ENCODE measurements around the gene CCDC57. TPM values are rescaled to one million over a fixed set of nuclear protein-coding genes. Genes with fewer than 3 reads are reported as not detected.
A peak's percentile ranks its signal among the peaks of the same experiment; 100 is the strongest.

The CCDC57 gene
- total RNA-seq, 2 experiments from 2014 or later = 49.8 to 54.9 TPM

DNA sequence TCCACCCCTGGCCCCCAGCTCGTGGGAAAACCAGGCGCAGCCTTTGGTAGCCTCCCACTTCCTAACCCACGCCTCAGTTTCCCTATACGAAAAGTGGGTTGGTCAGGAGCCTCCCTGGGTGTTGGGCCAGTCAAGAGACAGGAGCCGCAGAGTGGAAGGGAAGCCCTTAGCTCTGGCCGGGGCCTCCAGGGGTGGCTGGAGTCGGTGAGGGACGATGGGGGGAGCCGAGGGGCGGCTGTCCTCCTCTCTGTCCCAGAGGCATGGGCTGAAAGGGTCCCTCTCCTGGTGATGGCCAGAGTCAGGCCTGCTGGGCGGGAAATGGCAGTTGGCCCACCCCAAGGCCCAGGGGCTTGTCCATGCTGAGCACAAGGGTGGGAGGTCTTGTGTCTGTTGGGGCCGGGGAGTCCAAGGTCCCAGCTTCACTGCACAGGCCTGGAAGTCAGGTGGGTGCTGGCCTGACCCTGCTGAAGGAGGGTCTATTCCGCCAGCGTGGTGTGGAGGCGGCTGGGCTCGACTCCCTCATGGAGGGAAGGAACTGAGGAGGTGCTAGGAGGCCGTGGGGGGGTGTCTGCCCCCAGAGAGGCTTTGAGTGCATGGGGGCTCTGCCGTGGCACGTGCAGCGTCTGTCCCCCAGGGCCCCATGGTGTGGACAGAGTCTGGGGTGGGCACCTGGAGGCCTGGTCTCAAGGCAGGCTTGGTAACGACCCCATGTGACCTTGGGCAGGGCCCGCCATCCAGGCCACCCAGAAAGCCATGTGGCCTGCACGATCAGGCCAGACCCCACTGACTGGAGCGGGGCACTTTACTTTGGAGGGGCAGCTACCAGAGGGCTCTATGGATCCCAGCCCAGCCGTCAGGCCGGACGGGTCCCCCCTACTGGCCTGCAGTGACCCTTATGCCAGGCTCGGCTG is 17.3 kb upstream of the CCDC57 start:
- Mint-ChIP-seq H3K27me3 (no peaks in the 10 kb centered on the region), H3K36me3 (ENCODE audit: low read depth) (peaks cover 12% of the 10 kb centered on the region), H3K9me3 (no peaks in the 10 kb centered on the region), H3K4me1 (peaks cover 27% of the 10 kb centered on the region), H3K4me3 (peak overlapping the region; percentile 91), H3K27ac (peak overlapping the region; percentile 81)
- POLR2A ChIA-PET = interaction anchor here (0.8 to 2.9 kb wide), 16 partner anchors 9 to 313 kb away, joined by 3 to 27 read pairs (median 5); partner anchors contain the start of genes CCDC57, CSNK1D and FASN
- peak; percentile 21 for DNase-seq
- CTCF ChIA-PET = interaction anchor here (1.6 to 2.5 kb wide), 2 partner anchors 24 to 30 kb away, joined by 7 to 11 read pairs; no protein-coding TSS in a partner anchor

DNA sequence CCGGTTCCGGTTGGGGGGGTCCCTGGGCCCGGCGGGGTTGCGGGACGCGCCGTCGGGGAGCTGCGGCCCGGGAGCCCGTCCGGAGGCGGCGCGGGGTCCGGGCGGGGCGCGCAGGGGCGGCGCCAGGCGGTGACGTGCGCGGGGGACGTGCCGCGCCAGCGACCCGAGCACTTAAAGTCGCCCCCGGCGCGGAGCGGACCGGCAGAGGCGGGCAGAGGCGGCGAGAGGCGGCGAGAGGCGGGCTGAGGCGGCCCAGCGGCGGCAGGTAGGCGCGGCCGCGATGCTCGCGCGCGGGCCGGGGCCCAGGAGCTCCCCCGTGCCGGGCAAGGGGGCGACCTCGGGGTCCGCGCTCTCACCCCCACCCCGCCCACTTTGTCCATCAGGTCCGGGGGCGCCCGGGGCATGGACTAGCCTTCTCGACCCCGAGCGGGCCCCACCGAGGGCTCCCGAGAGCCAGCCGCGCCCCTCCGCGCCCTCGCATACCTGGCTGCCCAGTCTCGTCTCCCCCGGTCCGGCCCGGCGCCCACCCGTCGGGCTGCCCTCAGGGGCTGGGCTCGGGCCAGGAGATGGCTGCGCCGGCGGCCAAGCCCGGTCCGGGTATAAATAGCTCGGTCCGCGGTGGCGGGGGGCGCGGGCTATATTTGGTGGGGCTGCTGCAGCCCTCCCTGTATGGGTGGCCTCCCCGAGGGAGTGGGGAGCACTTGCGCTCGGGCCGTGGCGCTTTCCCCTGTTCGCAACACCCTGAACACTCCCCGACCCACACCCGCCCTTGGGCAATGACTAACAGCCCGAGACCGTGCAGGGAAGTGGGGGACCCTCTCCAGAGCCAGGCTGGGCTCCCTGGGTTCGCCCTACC is 16.4 kb upstream of the CCDC57 start, which contains the start of gene SLC16A3:
Gene SLC16A3, plus strand, starts transcription at position 201 of the 856 bp plus-strand sequence. CDS start 6,967 bp downstream, outside the sequence.
- H3K27me3 Mint-ChIP-seq = no peaks in the 10 kb centered on the region
- DNase-seq = peak; percentile 76

GRCh38 chr17:82228278-82228841 is 15.7 kb upstream of the CCDC57 start:
- Mint-ChIP-seq H3K4me1 (peaks cover 18% of the 10 kb centered on the region), H3K4me3 (peak overlapping the region; percentile 84), H3K36me3 (ENCODE audit: low read depth) (peaks cover 9% of the 10 kb centered on the region), H3K27ac (peak overlapping the region; percentile 90), H3K27me3 (no peaks in the 10 kb centered on the region), H3K9me3 (no peaks in the 10 kb centered on the region)
- peak; percentile 82 for DNase-seq
- ChIA-PET POLR2A (interaction anchor here (0.6 to 2.9 kb wide), 27 partner anchors 8 to 525 kb away, joined by 3 to 27 read pairs (median 4); partner anchors contain the start of genes CCDC57, CENPX, CSNK1D and FASN), CTCF (interaction anchor here (1.2 to 2.5 kb wide), 3 partner anchors 22 to 28 kb away, joined by 3 to 11 read pairs (median 7); no protein-coding TSS in a partner anchor)

More for the DNA sequence above, 16.4 kb upstream of the CCDC57 start, which contains the start of gene SLC16A3:
- H3K27ac Mint-ChIP-seq = peak within 1 kb of the TSS; percentile 90
- ChIA-PET POLR2A (interaction anchor here (0.8 to 2.9 kb wide), 30 partner anchors 8 to 526 kb away, joined by 3 to 27 read pairs (median 4); partner anchors contain the start of genes CCDC57, CENPX, CSNK1D and FASN), CTCF (interaction anchor here (1.2 to 2.5 kb wide), 3 partner anchors 23 to 29 kb away, joined by 3 to 11 read pairs (median 7); no protein-coding TSS in a partner anchor)
- H3K9me3 Mint-ChIP-seq = no peaks in the 10 kb centered on the region
- peaks cover 12% of the 10 kb centered on the region for H3K36me3 Mint-ChIP-seq (ENCODE audit: low read depth)
- H3K4me3 Mint-ChIP-seq = peak within 1 kb of the TSS; percentile 91
- peaks cover 21% of the 10 kb centered on the region for H3K4me1 Mint-ChIP-seq

DNA sequence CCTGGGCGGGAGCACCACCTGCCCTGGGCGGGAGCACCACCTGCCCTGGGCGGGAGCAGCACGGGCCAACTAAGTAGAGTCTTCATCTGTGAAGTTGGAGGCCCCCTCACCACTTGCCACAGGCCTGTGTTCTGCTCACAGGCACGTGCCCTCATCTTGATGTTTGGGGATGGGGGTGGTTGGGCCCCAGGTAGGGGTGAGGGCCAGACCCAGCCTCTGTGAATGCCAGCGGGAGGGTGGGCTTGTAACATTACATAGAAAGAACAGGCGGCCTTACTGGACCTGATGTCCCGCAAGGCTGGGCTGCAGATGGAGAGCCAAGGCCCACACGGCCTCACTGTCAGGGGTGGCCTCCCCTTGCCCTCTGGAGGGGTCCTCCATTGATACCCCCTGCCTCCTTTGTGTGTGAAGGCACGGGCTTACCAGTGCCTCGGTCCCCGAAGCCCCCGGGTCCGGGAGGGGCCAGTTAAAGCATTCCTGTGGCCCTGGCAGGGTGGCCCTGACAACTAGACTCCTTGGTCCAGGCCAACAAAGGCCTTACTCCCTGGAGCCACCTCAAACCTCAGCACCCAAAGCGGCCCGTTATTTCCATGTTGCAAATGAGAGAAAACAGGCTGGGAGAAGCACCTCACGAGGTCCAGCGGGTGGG is 15.1 kb upstream of the CCDC57 start:
- peaks cover 17% of the 10 kb centered on the region for H3K4me1 Mint-ChIP-seq
- H3K4me3 Mint-ChIP-seq = peak overlapping the region; percentile 84

GRCh38 chr17:82226809-82227628 is 14.4 kb upstream of the CCDC57 start:
- CTCF ChIA-PET = no interaction called here

More for the DNA sequence above, 15.1 kb upstream of the CCDC57 start:
- Mint-ChIP-seq H3K9me3 (no peaks in the 10 kb centered on the region), H3K27ac (peak overlapping the region; percentile 90), H3K36me3 (ENCODE audit: low read depth) (peaks cover 8% of the 10 kb centered on the region), H3K27me3 (no peaks in the 10 kb centered on the region)
- ChIA-PET POLR2A (interaction anchor here (0.6 to 2.9 kb wide), 6 partner anchors 7 to 82 kb away, joined by 3 to 27 read pairs (median 12); partner anchors contain the start of gene CCDC57), CTCF (interaction anchor here (1.2 to 2.5 kb wide), 2 partner anchors 21 to 23 kb away, joined by 3 to 11 read pairs; no protein-coding TSS in a partner anchor)
- DNase-seq = no peak

DNA sequence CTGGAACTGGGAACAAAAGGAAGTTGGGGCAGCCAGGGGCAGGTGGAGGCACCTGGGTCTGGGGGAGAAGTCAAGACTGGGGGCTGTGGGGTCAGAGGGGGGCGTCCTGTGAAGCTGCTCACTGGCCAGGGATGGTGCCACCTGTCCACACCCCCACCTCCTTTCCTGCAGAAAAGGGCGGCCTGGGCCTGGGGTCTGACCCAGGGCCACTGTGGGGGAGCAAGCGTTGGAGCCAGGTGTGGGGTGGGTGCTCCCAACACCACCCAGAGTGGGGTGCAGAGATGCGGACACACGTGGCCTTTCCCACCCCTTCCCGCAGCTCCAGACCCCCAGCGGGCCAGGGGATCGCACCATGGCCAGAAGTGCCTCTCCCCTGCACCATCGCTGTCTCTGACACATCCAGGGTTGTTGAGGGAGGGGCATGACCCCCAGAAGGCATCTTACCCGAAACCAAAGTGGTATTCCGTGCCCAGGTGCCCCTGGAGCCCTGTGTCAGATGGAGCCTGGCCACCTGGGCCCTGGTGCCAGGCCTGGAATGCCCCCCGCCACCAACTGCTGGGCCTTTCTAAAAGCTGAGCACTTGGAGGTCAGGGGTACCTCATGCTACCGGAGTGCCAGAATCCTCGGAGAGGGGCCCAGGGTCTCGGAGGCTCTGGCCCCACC is 13.6 kb upstream of the CCDC57 start:
- Mint-ChIP-seq H3K36me3 (ENCODE audit: low read depth) (peaks cover 8% of the 10 kb centered on the region), H3K9me3 (no peaks in the 10 kb centered on the region), H3K4me1 (peaks cover 15% of the 10 kb centered on the region), H3K27ac (no peak overlapping the region), H3K27me3 (no peaks in the 10 kb centered on the region), H3K4me3 (no peak overlapping the region)
- ChIA-PET CTCF (no interaction called here), POLR2A (interaction anchor here (0.7 to 1.6 kb wide), 4 partner anchors 13 to 20 kb away, joined by 3 to 4 read pairs (median 3); partner anchors contain the start of gene CCDC57)
- DNase-seq = no peak

More at GRCh38 chr17:82226809-82227628, 14.4 kb upstream of the CCDC57 start:
- H3K4me1 Mint-ChIP-seq = peaks cover 15% of the 10 kb centered on the region
- H3K9me3 Mint-ChIP-seq = no peaks in the 10 kb centered on the region
- H3K27me3 Mint-ChIP-seq = no peaks in the 10 kb centered on the region
- no peak for DNase-seq
- peaks cover 8% of the 10 kb centered on the region for H3K36me3 Mint-ChIP-seq (ENCODE audit: low read depth)
- H3K4me3 Mint-ChIP-seq = peak overlapping the region; percentile 21
- POLR2A ChIA-PET = interaction anchor here (0.7 to 1.6 kb wide), 4 partner anchors 12 to 21 kb away, joined by 3 to 4 read pairs (median 3); partner anchors contain the start of gene CCDC57
- peak overlapping the region; percentile 90 for H3K27ac Mint-ChIP-seq

- Mint-ChIP-seq H3K27me3 (no peaks in the 10 kb centered on the region), H3K4me3 (no peak overlapping the region), H3K27ac (no peak overlapping the region), H3K4me1 (peaks cover 15% of the 10 kb centered on the region), H3K9me3 (no peaks in the 10 kb centered on the region), H3K36me3 (ENCODE audit: low read depth) (peaks cover 8% of the 10 kb centered on the region)
- DNase-seq = no peak
- POLR2A ChIA-PET = interaction anchor here (1.6 kb wide), 1 partner anchor 13 kb away, joined by 4 read pairs; no protein-coding TSS in a partner anchor
- CTCF ChIA-PET = no interaction called here
Observed at GRCh38 chr17:82225368-82226029, 12.9 kb upstream of the CCDC57 start.

GRCh38 chr17:82224666-82225065 is 12.0 kb upstream of the CCDC57 start:
- no peaks in the 10 kb centered on the region for H3K27me3 Mint-ChIP-seq
- peaks cover 3% of the 10 kb centered on the region for H3K36me3 Mint-ChIP-seq (ENCODE audit: low read depth)
- no peaks in the 10 kb centered on the region for H3K9me3 Mint-ChIP-seq
- H3K4me3 Mint-ChIP-seq = no peak overlapping the region
- ChIA-PET CTCF (no interaction called here), POLR2A (no interaction called here)
- H3K4me1 Mint-ChIP-seq = peaks cover 10% of the 10 kb centered on the region
- DNase-seq = no peak
- H3K27ac Mint-ChIP-seq = no peak overlapping the region

DNA sequence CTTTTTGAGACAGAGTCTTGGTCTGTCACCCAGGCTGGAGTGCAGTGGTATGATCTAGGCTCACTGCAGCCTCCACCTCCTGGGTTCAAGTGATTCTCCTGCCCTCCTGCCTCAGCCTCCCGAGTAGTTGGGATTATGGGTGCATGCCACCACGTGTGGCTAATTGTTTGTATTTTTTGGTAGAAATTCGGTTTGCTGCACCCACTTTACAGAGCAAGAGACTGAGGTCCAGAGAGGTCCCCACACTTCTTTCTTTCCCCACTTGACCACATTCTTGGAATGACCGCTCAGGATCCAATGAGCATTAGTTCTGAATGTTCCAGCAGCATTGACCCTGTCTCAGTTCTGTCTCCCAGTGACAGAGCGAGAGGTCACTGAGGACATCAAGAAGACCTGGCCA is 10.9 kb upstream of the CCDC57 start:
- H3K4me1 Mint-ChIP-seq = peaks cover 10% of the 10 kb centered on the region
- H3K9me3 Mint-ChIP-seq = no peaks in the 10 kb centered on the region
- no peaks in the 10 kb centered on the region for H3K36me3 Mint-ChIP-seq (ENCODE audit: low read depth)
- H3K27me3 Mint-ChIP-seq = no peaks in the 10 kb centered on the region
- ChIA-PET CTCF (no interaction called here), POLR2A (no interaction called here)
- DNase-seq = no peak
- H3K27ac Mint-ChIP-seq = no peak overlapping the region
- H3K4me3 Mint-ChIP-seq = no peak overlapping the region

DNA sequence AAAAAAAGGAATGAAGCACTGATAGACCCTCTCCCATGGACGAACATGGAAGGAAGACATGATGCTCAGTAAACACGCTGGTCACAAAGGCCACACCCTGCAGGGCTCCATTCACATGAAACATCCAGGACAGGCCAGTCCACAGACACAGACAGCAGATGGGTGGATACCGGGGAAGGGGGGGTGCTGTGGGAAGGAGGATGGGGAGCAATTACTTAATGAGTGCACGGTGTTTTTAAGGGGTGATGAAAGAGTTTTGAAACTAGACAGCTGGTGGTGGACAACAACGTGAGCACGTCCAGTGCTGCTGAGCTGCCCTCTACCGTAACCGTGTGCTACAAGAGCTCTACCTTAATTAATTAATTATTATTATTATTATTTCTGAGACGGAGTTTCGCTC is 10.2 kb upstream of the CCDC57 start:
- H3K27ac Mint-ChIP-seq = no peak overlapping the region
- H3K4me3 Mint-ChIP-seq = no peak overlapping the region
- no peaks in the 10 kb centered on the region for H3K9me3 Mint-ChIP-seq
- ChIA-PET CTCF (interaction anchor here (0.9 kb wide), 1 partner anchor 17 kb away, joined by 5 read pairs; no protein-coding TSS in a partner anchor), POLR2A (no interaction called here)
- no peaks in the 10 kb centered on the region for H3K27me3 Mint-ChIP-seq
- no peak for DNase-seq
- no peaks in the 10 kb centered on the region for H3K36me3 Mint-ChIP-seq (ENCODE audit: low read depth)
- H3K4me1 Mint-ChIP-seq = peaks cover 9% of the 10 kb centered on the region

Measured in activated CD4-positive, alpha-beta memory T cell treated with anti-CD3 and anti-CD28 coated beads, Interleukin-2, amount 10 ng/mL, durations not matched to agents 7 days and 5 days (primary cell).